Measurements from ENCODE around the gene NSMCE1.
"Not testable (repeated sequence)": the region's sequence is repeated elsewhere in the genome, so short reads cannot be mapped to it uniquely, and the experiment has no call there.

The NSMCE1 gene

DNA sequence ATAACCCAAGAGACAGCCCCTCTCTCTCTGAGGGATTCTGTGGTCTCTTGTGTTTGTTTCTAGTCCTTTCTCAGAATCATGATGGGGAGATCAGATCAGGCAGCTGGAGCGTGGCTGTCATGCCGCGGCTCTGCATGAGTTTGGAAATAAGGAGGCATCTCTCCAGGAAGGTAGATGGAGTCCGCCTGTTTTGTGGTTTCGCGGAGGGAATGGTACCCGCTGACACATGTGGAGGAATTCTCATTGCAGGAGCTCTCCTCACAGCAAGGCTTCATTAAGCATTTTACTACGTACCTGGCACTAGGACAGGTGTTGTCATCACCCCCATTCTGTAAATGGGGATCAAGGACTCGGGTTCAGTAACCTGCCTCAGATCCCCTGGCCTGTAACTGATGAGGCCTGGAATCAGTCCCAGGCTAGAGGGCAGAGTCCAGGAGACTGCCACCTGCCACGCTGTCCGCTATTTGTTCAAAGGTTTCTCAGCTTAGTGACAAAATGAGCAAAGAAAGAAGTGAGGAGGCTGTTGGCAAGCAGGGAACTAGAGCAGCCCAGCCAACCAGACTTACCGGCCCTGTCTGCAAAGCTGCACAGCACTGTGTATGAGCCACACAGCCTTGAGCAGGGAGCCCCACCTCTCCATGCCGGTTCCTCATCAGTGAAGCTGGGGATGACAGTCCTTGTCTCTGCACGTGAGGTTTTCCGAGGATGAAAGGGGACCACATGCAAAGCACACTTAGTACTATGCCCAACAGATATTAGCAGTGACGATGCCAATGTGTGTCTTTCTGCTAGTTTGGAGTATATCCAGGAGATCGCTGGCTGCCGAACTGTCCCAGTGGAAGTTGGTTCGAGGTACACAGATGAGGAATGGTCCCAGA is 54.2 kb downstream of the NSMCE1 start:
- DNase-seq, result no peak

DNA sequence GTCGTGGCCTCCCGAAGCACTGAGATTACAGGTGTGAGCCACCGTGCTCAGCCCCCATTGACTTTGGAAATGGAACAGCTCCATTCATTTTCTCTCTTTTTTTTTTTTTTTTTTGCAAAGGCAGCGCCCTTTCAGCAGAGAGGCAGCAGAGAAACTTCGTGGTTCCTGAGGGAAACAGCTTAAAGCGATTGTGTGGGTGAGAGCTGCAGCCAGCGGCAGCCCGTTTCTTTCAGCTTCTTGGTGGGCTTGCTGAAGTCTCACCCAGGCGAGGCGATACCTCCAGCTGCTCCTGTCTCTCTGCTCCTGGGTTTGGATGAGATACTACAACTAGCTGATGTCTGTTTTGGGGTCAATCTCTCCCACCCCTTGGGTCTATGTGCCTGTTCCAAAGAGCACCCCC is 57.5 kb downstream of the NSMCE1 start:
- DNase-seq, result no peak

DNA sequence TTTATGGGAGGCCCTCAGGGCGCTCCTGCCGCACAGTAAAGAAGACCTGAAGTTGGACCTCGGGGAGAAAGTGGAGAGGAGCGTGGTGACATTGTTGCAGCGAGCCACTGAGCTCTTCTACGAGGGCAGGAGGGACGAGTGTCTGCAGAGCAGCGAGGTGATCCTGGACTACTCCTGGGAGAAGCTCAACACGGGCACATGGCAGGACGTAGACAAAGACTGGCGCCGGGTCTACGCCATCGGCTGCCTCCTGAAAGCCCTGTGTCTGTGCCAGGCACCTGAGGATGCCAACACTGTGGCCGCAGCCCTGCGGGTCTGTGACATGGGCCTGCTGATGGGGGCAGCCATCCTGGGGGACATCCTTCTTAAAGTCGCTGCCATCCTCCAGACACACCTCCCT is 58.4 kb downstream of the NSMCE1 start:
- no peak for DNase-seq

GRCh38 chr16:27209591-27209990 is 59.0 kb downstream of the NSMCE1 start:
- no peak for DNase-seq

DNA sequence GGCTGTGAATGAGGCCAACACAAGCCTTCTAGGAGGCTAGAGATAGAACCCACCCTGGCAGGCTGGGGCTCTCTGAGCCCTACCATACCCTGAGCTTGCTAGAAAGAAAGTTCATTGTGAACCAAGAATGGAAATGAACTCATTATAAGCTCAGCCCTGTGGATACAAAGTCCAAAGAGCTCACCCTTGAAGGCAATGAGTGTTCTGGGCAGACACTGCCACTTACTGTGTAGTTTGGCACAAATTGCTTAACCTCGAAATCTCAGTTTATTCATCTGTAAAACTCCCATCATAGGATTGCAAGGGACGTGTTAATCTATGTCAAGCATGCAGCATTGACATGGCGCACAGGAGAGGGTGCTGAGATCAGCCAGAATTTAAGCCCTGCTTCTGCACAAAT is 59.8 kb downstream of the NSMCE1 start:
- DNase-seq, result no peak

DNA sequence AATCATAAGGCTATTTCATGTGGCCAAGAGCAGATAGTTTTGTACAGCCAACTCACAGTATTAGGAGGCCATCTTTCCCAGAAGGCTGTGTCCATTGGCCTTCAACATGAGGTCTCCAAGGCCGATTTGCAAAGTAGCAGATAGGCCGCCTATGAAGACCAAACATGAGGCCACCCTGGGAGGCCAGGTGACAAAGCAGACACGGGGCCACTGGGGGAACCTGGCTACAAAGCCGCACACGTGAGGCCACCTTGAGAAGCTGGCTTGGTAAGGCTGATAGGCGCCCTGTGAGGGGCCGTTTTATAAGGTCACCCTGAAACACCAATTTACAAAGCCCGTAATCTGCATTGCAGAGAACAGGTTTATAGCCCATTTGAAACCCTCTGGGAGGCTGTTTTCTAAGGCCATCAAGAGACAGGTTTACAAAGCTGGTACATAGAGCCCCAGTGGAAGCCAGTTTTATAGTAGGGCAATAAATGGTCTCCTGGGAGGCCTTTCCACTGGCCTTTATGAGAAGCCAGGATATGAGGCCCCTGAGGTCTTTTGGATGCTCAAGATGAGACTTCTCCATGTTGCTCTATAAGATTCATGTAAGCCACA is 60.4 kb downstream of the NSMCE1 start:
- DNase-seq, result no peak

GRCh38 chr16:27207121-27207520 is 61.5 kb downstream of the NSMCE1 start:
- DNase-seq, result not testable (repeated sequence)

DNA sequence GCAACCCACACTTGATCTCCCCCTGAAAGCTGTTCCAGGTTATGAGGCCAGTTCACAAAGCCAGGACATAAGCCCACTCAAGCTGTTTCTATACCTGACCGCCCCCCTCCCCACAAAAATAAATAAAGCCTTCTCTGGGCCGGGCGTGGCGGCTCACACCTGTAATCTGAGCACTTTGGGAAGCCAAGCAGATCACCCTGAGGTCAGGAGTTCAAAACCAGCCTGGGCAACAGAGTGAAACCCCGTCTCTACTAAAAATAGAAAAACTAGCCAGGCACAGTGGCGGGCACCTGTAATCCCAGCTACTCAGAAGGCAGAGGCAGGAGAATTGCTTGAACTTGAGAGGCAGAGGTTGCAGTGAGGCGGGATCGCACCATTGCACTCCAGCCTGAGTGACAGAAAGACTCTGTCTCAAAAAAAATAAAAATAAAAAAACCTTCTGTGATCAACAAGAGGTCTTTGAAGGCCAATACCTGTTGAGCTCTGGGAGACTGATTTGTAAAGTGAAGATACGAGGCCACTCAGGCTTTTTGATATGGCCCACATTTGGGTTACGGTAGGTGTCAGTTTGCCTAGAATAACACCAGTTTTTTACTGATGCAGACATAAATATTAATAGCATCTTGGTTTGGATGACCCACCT is 63.0 kb downstream of the NSMCE1 start:
- DNase-seq, result no peak

DNA sequence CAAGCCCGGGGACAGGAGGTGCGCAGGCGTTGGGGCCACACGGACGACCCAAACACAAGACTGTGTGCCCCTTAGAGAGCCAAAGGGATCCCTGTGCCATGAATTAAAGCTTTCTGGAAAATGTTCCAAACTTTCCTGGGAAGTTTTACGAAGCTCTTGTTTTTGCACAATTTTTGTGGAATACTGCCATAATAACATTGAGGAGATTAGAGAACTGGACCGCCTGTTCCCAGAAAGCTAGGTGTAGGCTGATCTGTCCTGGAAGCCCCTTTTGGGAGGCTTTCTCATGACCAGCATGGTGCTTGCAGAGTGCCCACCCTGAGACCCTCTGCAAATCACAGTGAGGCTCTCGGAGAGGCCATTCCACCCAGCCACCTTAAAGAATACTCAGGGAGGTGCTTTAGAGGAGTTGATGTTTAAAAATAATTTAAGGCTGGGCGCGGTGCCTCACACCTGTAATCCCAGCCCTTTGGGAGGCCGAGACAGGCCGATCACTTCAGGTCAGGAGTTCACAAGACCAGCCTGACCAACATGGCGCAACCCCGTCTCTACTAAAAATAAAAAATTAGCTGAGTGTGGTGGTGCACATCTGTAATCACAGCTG is 64.2 kb downstream of the NSMCE1 start:
- no peak for DNase-seq

GRCh38 chr16:27203507-27204311 is 64.9 kb downstream of the NSMCE1 start, which contains the start of gene KDM8:
Gene KDM8 (plus strand): TSS chr16:27203526. CDS start chr16:27210124, 6,598 bp downstream.
- peak; percentile 100 for DNase-seq

DNA sequence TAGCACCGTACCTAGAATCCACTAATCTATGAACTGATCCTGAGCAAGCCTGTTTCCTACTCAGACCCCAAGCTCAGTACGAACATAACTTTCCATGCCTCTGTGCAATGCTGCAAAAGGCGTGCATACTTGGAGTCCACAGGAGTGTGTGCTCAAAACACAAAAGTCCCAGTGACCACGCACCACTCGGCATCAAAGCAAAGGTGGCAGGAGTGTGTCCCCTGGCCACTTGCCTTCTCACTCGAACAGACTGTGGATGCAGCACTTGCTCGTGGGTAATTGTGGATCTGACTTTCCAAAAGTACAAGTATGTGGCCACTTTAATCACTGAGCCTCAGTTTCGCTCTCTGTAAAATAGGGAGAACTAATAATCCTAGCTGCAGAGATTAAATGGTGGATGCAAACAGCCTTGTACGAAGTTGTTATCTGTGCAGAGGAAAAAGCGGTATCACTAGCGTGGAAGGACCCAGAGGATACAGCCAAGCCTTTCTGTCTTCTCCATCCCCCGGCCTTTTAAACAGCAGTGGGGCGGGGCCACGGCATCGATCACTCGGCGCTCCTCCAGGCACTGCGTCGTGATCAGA is 65.6 kb downstream of the NSMCE1 start:
- DNase-seq, result peak; percentile 95 to 96

DNA sequence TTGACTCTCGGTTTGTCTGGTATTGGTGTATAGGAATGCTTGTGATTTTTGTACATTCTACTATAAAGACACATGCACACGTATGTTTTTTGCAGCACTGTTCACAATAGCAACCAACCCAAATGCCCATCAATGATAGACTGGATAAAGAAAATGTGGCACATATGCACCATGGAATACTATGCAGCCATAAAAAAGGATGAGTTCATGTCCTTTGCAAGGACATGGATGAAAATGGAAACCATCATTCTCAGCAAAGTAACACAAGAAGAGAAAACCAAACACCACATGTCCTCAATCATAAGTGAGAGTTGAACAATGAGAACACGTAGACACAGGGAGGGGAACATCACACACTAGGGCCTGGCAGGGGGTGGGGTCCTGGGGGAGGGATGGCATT is 67.7 kb downstream of the NSMCE1 start:
- DNase-seq, result not testable (repeated sequence)

DNA sequence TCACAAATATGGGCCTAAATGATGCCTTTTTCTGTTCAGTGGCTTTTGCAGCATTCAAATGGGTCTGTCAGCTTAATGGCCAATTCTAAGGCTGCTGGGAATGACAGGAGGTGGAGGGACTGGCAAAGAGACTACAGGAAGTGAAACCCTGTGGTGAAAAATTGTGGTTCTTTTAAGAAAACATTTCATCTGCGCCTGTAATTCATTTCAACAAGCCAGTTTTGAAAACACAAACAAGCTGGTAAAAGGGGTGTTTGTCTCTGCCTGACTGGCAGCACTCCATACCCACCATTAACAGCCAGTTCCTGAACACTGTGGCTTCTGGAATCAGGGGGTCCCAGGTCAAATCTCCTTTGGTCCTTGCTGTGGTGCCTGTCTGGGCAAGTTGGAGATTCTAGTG is 68.8 kb downstream of the NSMCE1 start:
- no peak for DNase-seq

- no peak for DNase-seq
These were observed 69.4 kb downstream of the NSMCE1 start for GRCh38 chr16:27199235-27199586.

GRCh38 chr16:27198451-27199234 is 69.9 kb downstream of the NSMCE1 start:
- DNase-seq, result no peak

GRCh38 chr16:27197004-27197403 is 71.6 kb downstream of the NSMCE1 start:
- no peak for DNase-seq

- DNase-seq, result no peak
These were observed 72.5 kb downstream of the NSMCE1 start for GRCh38 chr16:27195941-27196595.

GRCh38 chr16:27195076-27195741 is 73.4 kb downstream of the NSMCE1 start:
- no peak for DNase-seq

- peak in 1 of 2 experiments; percentile 33 for DNase-seq
These were observed 75.1 kb downstream of the NSMCE1 start for GRCh38 chr16:27193300-27193990.

Measured in SHP77 (cell line).